HEK293T (cell line): ENCODE data around the gene NFATC1.

ENCODE experiments used
- ARNT ChIP-seq: fragments of 450-650 bp; IDR thresholded peaks from 2 replicates; pipeline ENCODE4 v1.6.1; 2017; ENCODE audit warnings: mild to moderate bottlenecking
- ELF4 ChIP-seq: fragments of 450-650 bp; IDR thresholded peaks from 2 replicates; pipeline ENCODE4 v1.6.1; 2017; ENCODE audit warnings: antibody characterized with exemption
- FOXK2 ChIP-seq: fragments of 450-650 bp; IDR thresholded peaks from 2 replicates; pipeline ENCODE4 v1.6.1; 2016; ENCODE audit warnings: mild to moderate bottlenecking
- HDGF ChIP-seq: fragments of 450-650 bp; IDR thresholded peaks from 2 replicates; pipeline ENCODE4 v1.6.1; 2017; ENCODE audit warnings: antibody characterized with exemption, borderline replicate concordance

DNA sequence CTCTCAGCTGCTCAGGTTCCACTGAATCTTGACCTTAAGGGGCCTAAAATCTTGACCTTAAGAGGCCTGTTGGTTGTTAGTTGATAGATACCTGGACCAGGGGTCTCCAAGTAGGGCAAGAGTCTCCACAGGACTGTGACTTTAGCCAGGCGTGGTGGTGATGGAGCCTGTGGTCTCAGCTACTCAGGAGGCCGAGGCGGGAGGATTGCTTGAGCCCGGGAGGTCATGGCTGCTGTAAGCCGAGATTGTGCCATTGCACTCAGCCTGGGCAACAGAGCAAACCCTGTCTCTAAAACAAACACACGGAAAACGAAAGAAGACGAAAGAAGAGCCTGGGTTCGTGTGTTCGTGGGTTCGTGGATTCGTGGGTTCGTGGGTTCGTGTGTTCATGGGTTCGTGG, 163.7 kb downstream of the NFATC1 start:
- TF ChIP-seq ARNT = no peak
- no peak for TF ChIP-seq FOXK2
- TF ChIP-seq ELF4 = no peak
- TF ChIP-seq HDGF = no peak
